ENCODE results near the gene C1QTNF12. TPM values are rescaled to one million over a fixed set of nuclear protein-coding genes. Genes with fewer than 3 reads are reported as not detected.

C1QTNF12 gene
- total RNA-seq, 4 donors from 2014 or later, result 23.3 to 58.0 (median 44.2) TPM; not detected in 1

- Histone ChIP-seq H3K9me3 (no peaks in the 10 kb centered on the region), H3K36me3 (no peaks in the 10 kb centered on the region), H3K4me3 (peak overlapping the region in 3 of 4 donors; percentile 32 to 56 (median 52)), H3K4me1 (peaks cover 0 to 11% (median 3%) of the 10 kb centered on the region in 4 donors), H3K27ac (peak overlapping the region in 3 of 4 donors; percentile 10 to 36 (median 34)), H3K27me3 (peaks cover 0 to 26% of the 10 kb centered on the region in 2 donors)
- TF ChIP-seq POLR2A (IDR thresholded peaks at IDR 0.05) (peak; percentile 44 to 57), CTCF (IDR thresholded peaks at IDR 0.05) (peak in 2 of 6 experiments; percentile 25 to 27)
- DNase-seq, result peak in 2 of 3 donors; percentile 83 to 84
Measured at GRCh38 chr1:1244192-1244811, 2.2 kb downstream of the C1QTNF12 start.

- no peak for DNase-seq
- Histone ChIP-seq H3K4me3 (peak overlapping the region in 3 of 4 donors; percentile 32 to 56 (median 52)), H3K27ac (peak overlapping the region in 3 of 4 donors; percentile 10 to 36 (median 34)), H3K36me3 (no peaks in the 10 kb centered on the region), H3K9me3 (no peaks in the 10 kb centered on the region), H3K4me1 (peaks cover 0 to 11% (median 3%) of the 10 kb centered on the region in 4 donors), H3K27me3 (peaks cover 0 to 31% of the 10 kb centered on the region in 2 donors)
- TF ChIP-seq CTCF (IDR thresholded peaks at IDR 0.05) (no peak), POLR2A (IDR thresholded peaks at IDR 0.05) (no peak)
Measured at GRCh38 chr1:1243807-1244191, 2.7 kb downstream of the C1QTNF12 start.

- peaks cover 0 to 16% (median 3%) of the 10 kb centered on the region in 4 donors for H3K4me1 ChIP-seq
- peak overlapping the region in 3 of 4 donors; percentile 32 to 56 (median 52) for H3K4me3 ChIP-seq
- TF ChIP-seq CTCF (IDR thresholded peaks at IDR 0.05) (no peak), POLR2A (IDR thresholded peaks at IDR 0.05) (no peak)
- H3K27me3 ChIP-seq, result peaks cover 0 to 35% of the 10 kb centered on the region in 2 donors
- H3K36me3 ChIP-seq, result no peaks in the 10 kb centered on the region
- no peaks in the 10 kb centered on the region for H3K9me3 ChIP-seq
- no peak for DNase-seq
- H3K27ac ChIP-seq, result no peak overlapping the region
Measured at GRCh38 chr1:1243266-1243660, 3.3 kb downstream of the C1QTNF12 start.

GRCh38 chr1:1242461-1243265 lies 3.9 kb downstream of the C1QTNF12 start:
- H3K27ac ChIP-seq, result no peak overlapping the region
- H3K4me3 ChIP-seq, result peak overlapping the region in 1 of 4 donors; percentile 52
- no peak for TF ChIP-seq CTCF (IDR thresholded peaks at IDR 0.05)
- no peak for TF ChIP-seq POLR2A (IDR thresholded peaks at IDR 0.05)
- H3K36me3 ChIP-seq, result no peaks in the 10 kb centered on the region
- H3K4me1 ChIP-seq, result peaks cover 3 to 22% (median 5%) of the 10 kb centered on the region in 4 donors
- H3K9me3 ChIP-seq, result no peaks in the 10 kb centered on the region
- H3K27me3 ChIP-seq, result peaks cover 0 to 35% of the 10 kb centered on the region in 2 donors
- no peak for DNase-seq

- Histone ChIP-seq H3K4me1 (peaks cover 3 to 29% (median 5%) of the 10 kb centered on the region in 4 donors), H3K36me3 (no peaks in the 10 kb centered on the region), H3K9me3 (no peaks in the 10 kb centered on the region), H3K27me3 (peaks cover 0 to 28% of the 10 kb centered on the region in 2 donors), H3K4me3 (no peak overlapping the region), H3K27ac (no peak overlapping the region)
- TF ChIP-seq CTCF (IDR thresholded peaks at IDR 0.05), result no peak
- no peak for TF ChIP-seq POLR2A (IDR thresholded peaks at IDR 0.05)
- no peak for DNase-seq
Measured at GRCh38 chr1:1241588-1242219, 4.8 kb downstream of the C1QTNF12 start.

Data from Peyer's patch (tissue), 4 donors.